C4-2B (cell line): ENCODE measurements around the gene FGF18.
"Not testable (repeated sequence)": the region's sequence is repeated elsewhere in the genome, so short reads cannot be mapped to it uniquely, and the experiment has no call there.

ENCODE experiments used
- CTCF ChIP-seq: fragments of 450-650 bp; conservative IDR thresholded peaks from 2 replicates; pipeline ENCODE4 v1.5.1; 2017; ENCODE audit warnings: mild to moderate bottlenecking
- ZFX ChIP-seq: fragments of 450-650 bp; IDR thresholded peaks from 2 replicates; pipeline ENCODE4 v1.6.1; 2017

GRCh38 chr5:171497494-171497893 is 78.0 kb downstream of the FGF18 start:
- not testable (repeated sequence) for TF ChIP-seq CTCF, ZFX
